Endothelial cell of hepatic sinusoid (primary cell): ENCODE results near the gene PSMC5.
"Not testable (repeated sequence)": the region's sequence is repeated elsewhere in the genome, so short reads cannot be mapped to it uniquely, and the experiment has no call there.

Source experiments
- in situ Hi-C: cut with HindIII; loops from 2 replicates; pipeline ENCODE4 v1.10.0; 2017; ENCODE audit warnings: low sequenced_read_pairs

The PSMC5 gene

GRCh38 chr17:63866625-63867024 is 39.4 kb downstream of the PSMC5 start:
- in situ Hi-C loops: not testable (repeated sequence)

- in situ Hi-C loops: not testable (repeated sequence)
Observed at GRCh38 chr17:63869491-63870291, 42.5 kb downstream of the PSMC5 start.

- in situ Hi-C loops: not testable (repeated sequence)
Observed at GRCh38 chr17:63870292-63870665, 43.0 kb downstream of the PSMC5 start.

GRCh38 chr17:63871646-63872365 is 44.6 kb downstream of the PSMC5 start:
- in situ Hi-C loops: not testable (repeated sequence)

GRCh38 chr17:63873577-63873976 is 46.3 kb downstream of the PSMC5 start, which contains the start of gene CSH2:
Gene CSH2, minus strand, starts transcription at chr17:63873677. Its CDS starts 63 bp downstream, at chr17:63873614.
- in situ Hi-C loops: not testable (repeated sequence)

- in situ Hi-C loops: not testable (repeated sequence)
Observed at GRCh38 chr17:63874061-63874626, 46.9 kb downstream of the PSMC5 start.

DNA sequence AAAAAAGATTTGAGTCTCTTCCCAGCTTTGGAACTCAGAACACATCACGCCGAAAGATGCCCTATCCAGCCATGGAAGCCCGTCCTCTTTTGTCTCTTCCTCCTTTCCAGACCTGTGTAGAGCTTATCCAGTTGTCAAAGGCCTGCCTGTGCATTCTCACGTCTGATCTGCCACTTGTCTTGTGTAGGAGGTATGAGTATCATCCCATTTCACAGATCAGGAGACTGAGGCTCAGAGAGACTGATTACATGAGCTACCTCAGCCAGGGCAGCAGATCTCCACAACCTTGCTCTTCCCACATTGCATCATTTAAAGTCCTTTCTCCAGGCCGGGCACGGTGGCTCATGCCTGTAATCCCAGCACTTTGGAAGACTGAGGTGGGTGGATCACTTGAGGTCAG is 47.5 kb downstream of the PSMC5 start:
- in situ Hi-C loops: not testable (repeated sequence)

DNA sequence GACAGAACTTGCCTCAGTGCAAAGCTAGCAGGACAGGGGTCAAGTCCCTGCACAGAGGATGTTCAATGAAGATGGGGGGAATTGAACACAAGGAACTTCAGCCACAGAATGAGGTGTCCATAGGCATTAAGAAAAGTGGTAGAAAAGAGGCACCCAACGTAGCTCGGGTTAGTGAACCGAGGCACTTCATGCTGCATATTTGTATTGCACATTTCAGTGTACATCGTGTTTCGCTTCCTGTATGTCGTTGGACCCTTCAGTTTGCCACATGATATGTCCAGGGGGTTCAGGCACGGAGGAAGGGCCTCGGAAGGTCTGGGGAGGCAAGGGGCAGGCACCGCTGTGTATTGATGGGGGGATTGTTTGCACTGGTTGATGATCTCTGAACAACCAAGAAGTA is 51.2 kb downstream of the PSMC5 start:
- in situ Hi-C loops: not testable (repeated sequence)

- in situ Hi-C loops: no loop called here
Observed at GRCh38 chr17:63880706-63881105, 53.5 kb downstream of the PSMC5 start.

GRCh38 chr17:63881337-63881736 is 54.1 kb downstream of the PSMC5 start:
- in situ Hi-C loops: not testable (repeated sequence)
